Left ventricle myocardium inferior (tissue), 1 donor: Measurements from ENCODE around the gene SH3BP2. TPM values are rescaled to one million over a fixed set of nuclear protein-coding genes. Genes with fewer than 3 reads are reported as not detected.

Experiments used
- DNase-seq: peaks from one replicate; pipeline ENCODE4 v3.0.0-alpha.2; 2020
- H3K27ac ChIP-seq: fragments of 200-600 bp; replicated peaks from 2 replicates; pipeline ENCODE4 v1.8.0; 2021
- H3K27me3 ChIP-seq: fragments of 200-600 bp; 2 replicates; pipeline ENCODE4 v1.8.0; 2021; ENCODE audit warnings: low read depth
- H3K36me3 ChIP-seq: fragments of 200-600 bp; 2 replicates; pipeline ENCODE4 v1.8.0; 2021
- H3K4me1 ChIP-seq: fragments of 200-600 bp; 2 replicates; pipeline ENCODE4 v1.8.0; 2021
- H3K4me3 ChIP-seq: fragments of 200-600 bp; 2 replicates; pipeline ENCODE4 v1.8.0; 2021; ENCODE audit warnings: mild to moderate bottlenecking, moderate library complexity
- H3K9me3 ChIP-seq: fragments of 200-600 bp; replicated peaks from 2 replicates; pipeline ENCODE4 v1.8.0; 2021
- CTCF ChIP-seq: fragments of 200-600 bp; IDR thresholded peaks from 2 replicates; pipeline ENCODE4 v1.8.0; 2021; ENCODE audit warnings: antibody characterized with exemption, mild to moderate bottlenecking, borderline replicate concordance
- intact Hi-C: fragments of 100-400 bp; cut with micrococcal nuclease; formaldehyde crosslinking; loops from one replicate; pipeline ENCODE4 v1.11.0; 2022
- total RNA-seq: library from RNA; stranded (reverse); fragmentation: NEBNext Ultra II Directional; extraction: Animal tissue kit (Norgen Biotek cat#: 25700); gene quantifications from one replicate; pipeline ENCODE4 v1.2.1, GENCODE V29; 2021
- donor health status: DM: no; HTN: yes; CAD: no; lungs with severe emphysema.

Gene SH3BP2
- total RNA-seq, 1 donor from 2014 or later, result 24.7 TPM

GRCh38 chr4:2787230-2788100 lies 5.4 kb upstream of the SH3BP2 start:
- Histone ChIP-seq H3K4me1 (peaks cover 54% of the 10 kb centered on the region), H3K9me3 (peaks cover 21% of the 10 kb centered on the region), H3K36me3 (no peaks in the 10 kb centered on the region), H3K27me3 (no peaks in the 10 kb centered on the region), H3K4me3 (no peak overlapping the region), H3K27ac (peak overlapping the region; percentile 87)
- intact Hi-C loops, result no loop called here
- peak; percentile 21 for TF ChIP-seq CTCF
- DNase-seq, result no peak

GRCh38 chr4:2788101-2788500 lies 4.8 kb upstream of the SH3BP2 start:
- Histone ChIP-seq H3K27ac (peak overlapping the region; percentile 87), H3K9me3 (peaks cover 15% of the 10 kb centered on the region), H3K4me3 (no peak overlapping the region), H3K27me3 (no peaks in the 10 kb centered on the region), H3K36me3 (no peaks in the 10 kb centered on the region), H3K4me1 (peaks cover 57% of the 10 kb centered on the region)
- no peak for DNase-seq
- no peak for TF ChIP-seq CTCF
- intact Hi-C loops, result no loop called here

- Histone ChIP-seq H3K4me1 (peaks cover 62% of the 10 kb centered on the region), H3K4me3 (no peak overlapping the region), H3K27ac (peak overlapping the region; percentile 87), H3K9me3 (peaks cover 9% of the 10 kb centered on the region), H3K36me3 (no peaks in the 10 kb centered on the region), H3K27me3 (no peaks in the 10 kb centered on the region)
- peak; percentile 82 for DNase-seq
- no peak for TF ChIP-seq CTCF
- intact Hi-C loops, result no loop called here
Measured at GRCh38 chr4:2788532-2789103, 4.3 kb upstream of the SH3BP2 start.

GRCh38 chr4:2789351-2789750 lies 3.5 kb upstream of the SH3BP2 start:
- DNase-seq, result no peak
- H3K27ac ChIP-seq, result peak overlapping the region; percentile 87
- no peaks in the 10 kb centered on the region for H3K27me3 ChIP-seq
- H3K4me1 ChIP-seq, result peaks cover 69% of the 10 kb centered on the region
- peaks cover 2% of the 10 kb centered on the region for H3K9me3 ChIP-seq
- intact Hi-C loops, result no loop called here
- H3K4me3 ChIP-seq, result no peak overlapping the region
- TF ChIP-seq CTCF, result no peak
- H3K36me3 ChIP-seq, result no peaks in the 10 kb centered on the region

- Histone ChIP-seq H3K27me3 (no peaks in the 10 kb centered on the region), H3K9me3 (no peaks in the 10 kb centered on the region), H3K4me1 (peaks cover 76% of the 10 kb centered on the region), H3K4me3 (no peak overlapping the region), H3K27ac (no peak overlapping the region), H3K36me3 (no peaks in the 10 kb centered on the region)
- no peak for DNase-seq
- no peak for TF ChIP-seq CTCF
- intact Hi-C loops, result no loop called here
Measured at GRCh38 chr4:2789793-2790582, 2.9 kb upstream of the SH3BP2 start.
